Caki2 (cell line): Measurements from ENCODE around the gene INTU. TPM values are rescaled to one million over a fixed set of nuclear protein-coding genes. Genes with fewer than 3 reads are reported as not detected.
"Not testable (repeated sequence)": the region's sequence is repeated elsewhere in the genome, so short reads cannot be mapped to it uniquely, and the experiment has no call there.

Experiments
- DNase-seq: peaks from one replicate; pipeline ENCODE4 v3.0.0-alpha.2; 2015; ENCODE audit warnings: low read depth
- in situ Hi-C: cut with HindIII; loops from 2 replicates; pipeline ENCODE4 v1.10.0; 2016; ENCODE audit warnings: low sequenced_read_pairs, low pct_unique_long_range_greater_than_20kb, mixed read lengths
- total RNA-seq: library from RNA; depleted of rRNA; stranded (reverse); fragments of >200 nt; shearing (Covaris generic); gene quantifications from 2 replicates; pipeline ENCODE4 v1.2.3, GENCODE V29; 2014; ENCODE audit warnings: low replicate concordance; rRNA removed

INTU gene
- total RNA-seq = 1.0 and 5.0 TPM in 2 replicates

DNA sequence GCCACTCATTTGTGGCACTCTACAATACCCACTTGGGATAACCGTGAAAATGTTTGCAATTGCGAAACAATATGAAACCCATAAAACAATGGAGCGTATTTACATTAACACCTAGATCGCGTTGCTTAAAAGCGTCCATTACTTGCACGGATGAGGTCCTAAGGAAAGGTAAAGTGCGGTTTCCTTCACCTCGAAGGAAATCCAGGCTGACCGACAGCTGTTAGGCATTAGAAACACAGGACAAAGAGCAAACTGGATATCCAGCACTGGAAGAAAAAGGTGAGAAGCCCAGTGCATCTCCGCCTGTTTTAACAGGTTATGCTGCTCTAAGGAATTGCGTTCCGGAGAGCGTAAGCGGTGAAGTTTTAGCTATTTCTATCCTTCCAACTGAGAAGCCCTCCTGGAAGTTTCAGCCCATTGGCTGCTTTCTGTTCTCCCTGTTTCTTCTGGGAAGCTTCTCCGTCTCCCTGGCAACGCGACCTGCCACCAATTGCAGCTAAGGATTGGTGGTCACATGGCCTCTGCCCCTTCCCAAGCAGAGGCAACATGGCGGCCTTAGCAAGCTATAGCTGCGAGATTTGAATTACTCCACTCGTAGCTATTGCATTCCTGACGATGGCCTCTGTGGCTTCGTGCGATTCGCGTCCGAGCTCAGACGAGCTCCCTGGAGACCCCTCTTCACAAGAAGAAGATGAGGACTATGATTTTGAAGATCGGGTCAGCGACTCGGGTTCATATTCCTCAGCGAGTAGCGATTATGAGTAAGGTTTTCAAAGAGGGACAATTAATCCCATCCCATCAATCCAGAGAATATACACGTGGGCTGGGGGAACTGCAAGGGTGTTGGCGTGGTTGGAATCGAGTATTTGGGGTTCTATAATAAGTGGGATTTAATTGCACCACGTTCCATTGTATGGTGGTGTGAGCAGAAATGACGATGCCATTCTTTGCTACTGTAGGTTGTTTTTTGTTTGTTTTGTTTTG, at the start of gene INTU:
Gene INTU (plus strand): TSS at position 538 of the 984 bp plus-strand sequence. CDS start 78 bp downstream, at position 616.
- peak; percentile 91 for DNase-seq
- in situ Hi-C loops = no loop called here

DNA sequence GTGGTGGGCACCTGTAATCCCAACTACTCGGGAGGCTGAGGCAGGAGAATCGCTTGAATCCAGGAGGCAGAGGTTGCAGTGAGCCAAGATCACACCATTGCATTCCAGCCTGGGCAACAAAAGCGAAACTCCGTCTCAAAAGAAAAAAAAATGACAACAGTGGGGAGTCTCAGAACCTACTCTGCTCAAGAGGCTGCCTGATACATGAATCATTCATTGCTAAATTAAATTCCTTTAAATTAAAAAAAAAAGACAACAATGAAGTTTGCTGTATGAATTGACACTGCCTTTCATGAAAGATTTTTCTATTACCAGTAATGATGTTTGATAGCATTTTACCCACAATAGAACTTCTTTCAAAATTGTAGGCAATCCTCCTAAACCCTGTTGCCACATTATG, 46.3 kb upstream of the INTU start:
- in situ Hi-C loops = not testable (repeated sequence)

GRCh38 chr4:127586922-127587571, 45.7 kb upstream of the INTU start:
- in situ Hi-C loops = no loop called here
- peak; percentile 31 for DNase-seq

More for the DNA sequence above, 46.3 kb upstream of the INTU start:
- not testable (repeated sequence) for DNase-seq

GRCh38 chr4:127589153-127589552, 43.6 kb upstream of the INTU start:
- in situ Hi-C loops = not testable (repeated sequence)

GRCh38 chr4:127598656-127599055, 34.1 kb upstream of the INTU start:
- DNase-seq = no peak
- in situ Hi-C loops = no loop called here

More at GRCh38 chr4:127589153-127589552, 43.6 kb upstream of the INTU start:
- DNase-seq = not testable (repeated sequence)

- in situ Hi-C loops = no loop called here
- no peak for DNase-seq
Observed at GRCh38 chr4:127601029-127601428, 31.7 kb upstream of the INTU start.

GRCh38 chr4:127604949-127605709, 27.6 kb upstream of the INTU start:
- in situ Hi-C loops = no loop called here
- DNase-seq = no peak

DNA sequence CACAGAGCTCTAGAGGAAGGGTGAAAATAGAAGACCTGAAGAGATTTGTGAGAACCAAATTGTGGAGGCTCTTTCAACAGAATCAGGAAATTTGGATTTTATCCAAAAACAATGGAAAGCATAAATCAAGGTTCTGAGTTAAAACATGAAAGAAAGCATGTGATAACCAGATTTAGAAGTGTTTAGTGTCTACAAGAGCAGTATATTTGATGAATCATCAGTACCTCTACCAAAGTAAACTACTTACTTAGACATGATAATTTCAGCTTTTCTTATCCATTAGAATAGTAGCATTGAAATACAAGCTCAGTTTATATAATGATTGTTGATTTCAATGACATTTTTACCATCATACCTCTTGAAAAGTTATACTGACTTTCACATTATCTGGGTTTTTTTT, 25.9 kb upstream of the INTU start:
- no peak for DNase-seq
- in situ Hi-C loops = no loop called here

DNA sequence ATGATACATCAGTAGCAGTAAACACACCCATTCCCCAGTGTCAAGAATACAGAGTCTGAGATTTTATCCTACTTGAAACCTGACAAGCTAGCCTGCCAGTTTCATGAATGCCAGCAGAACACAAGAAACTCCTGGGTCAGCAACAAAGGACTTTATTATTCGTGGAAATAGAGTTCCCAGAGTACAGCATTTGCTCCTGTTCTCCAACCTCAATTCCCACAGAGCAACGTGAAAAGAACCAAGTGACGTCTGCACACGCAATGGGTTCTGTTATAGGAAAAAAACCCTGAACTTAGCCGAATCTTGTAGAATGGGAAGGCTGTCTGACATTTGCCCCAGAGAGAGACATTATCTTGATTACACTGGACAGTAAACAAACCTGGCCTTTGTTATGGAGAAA, 23.3 kb upstream of the INTU start:
- in situ Hi-C loops = no loop called here
- DNase-seq = no peak

GRCh38 chr4:127610488-127610887, 22.3 kb upstream of the INTU start:
- in situ Hi-C loops = no loop called here
- no peak for DNase-seq

GRCh38 chr4:127616898-127617297, 15.9 kb upstream of the INTU start:
- DNase-seq = no peak

GRCh38 chr4:127618427-127618826, 14.3 kb upstream of the INTU start:
- in situ Hi-C loops = no loop called here
- DNase-seq = no peak

More at GRCh38 chr4:127616898-127617297, 15.9 kb upstream of the INTU start:
- in situ Hi-C loops = no loop called here

DNA sequence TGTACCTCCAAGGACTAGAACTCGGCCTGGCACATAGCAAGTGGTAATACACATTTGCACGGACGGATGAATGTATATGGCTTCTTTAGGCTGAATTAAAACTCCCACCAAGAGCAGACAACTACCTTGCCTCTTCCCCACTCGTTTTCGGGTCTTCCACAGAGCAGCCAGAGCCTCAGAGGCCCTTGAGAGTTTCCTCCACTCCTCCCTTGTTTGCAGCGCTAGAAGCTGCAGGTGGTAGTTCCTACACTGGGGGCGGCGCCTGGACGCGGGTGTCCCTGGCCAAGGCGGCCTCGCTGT, 10.2 kb upstream of the INTU start:
- DNase-seq = no peak
- in situ Hi-C loops = no loop called here

- peak; percentile 48 for DNase-seq
- in situ Hi-C loops = no loop called here
Observed at GRCh38 chr4:127622921-127623796, 9.6 kb upstream of the INTU start.

DNA sequence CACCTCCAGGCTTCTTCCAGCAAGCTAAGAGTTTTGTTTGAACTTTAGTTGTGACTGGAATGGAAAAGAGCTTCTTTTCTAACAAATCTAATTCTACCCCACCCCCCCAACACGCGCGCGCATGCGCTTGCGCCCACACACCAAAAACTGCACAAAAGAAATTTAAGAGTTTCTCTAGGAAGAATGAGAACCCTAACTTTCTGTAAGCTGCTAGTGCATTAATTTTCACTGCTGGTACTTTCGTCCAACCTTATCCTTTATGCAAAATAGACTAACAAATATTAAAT, 9.0 kb upstream of the INTU start:
- no peak for DNase-seq
- in situ Hi-C loops = no loop called here

GRCh38 chr4:127624173-127624572, 8.6 kb upstream of the INTU start:
- in situ Hi-C loops = no loop called here
- DNase-seq = no peak

DNA sequence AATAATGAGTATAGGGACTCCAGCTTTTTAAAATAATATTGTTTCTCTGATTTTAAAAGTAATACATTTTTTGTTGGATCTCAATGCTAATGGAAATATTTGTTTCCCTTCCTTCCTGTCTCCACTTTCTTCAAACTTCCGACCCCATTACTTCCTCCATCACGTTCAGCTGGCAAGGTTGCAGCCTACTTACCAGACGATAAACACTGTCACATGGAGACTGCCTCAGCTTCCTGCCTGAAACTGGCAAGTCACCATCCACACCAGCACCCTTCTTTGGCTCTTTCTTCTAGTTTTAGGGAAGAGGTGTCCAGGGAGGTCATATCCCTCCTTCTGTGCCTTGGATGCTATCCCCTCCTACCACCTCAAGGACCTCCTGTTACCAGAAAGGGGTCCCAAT, 3.4 kb upstream of the INTU start:
- in situ Hi-C loops = no loop called here
- DNase-seq = no peak

DNA sequence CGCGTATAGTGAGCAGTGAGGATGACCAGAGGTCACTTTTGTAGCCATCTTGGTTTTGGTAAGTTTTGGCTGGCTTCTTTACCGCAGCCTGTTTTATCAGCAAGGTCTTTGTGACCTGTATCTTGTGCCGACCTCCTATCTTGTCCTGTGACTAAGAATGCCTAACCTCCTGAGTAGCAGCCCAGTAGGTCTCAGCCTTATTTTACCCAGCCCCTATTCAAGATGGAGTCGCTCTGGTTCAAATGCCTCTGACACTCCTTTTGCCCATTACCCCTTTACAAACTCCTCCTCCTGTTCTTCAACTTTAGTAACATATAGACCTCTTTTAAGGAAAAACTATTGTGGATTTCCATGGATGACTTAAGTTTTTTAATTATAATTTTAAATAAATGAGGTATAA, 2.6 kb upstream of the INTU start:
- DNase-seq = no peak
- in situ Hi-C loops = no loop called here
